ENCODE results near the gene ATP5MC2.
A peak's percentile ranks its signal among the peaks of the same experiment; 100 is the strongest.

ATP5MC2 gene

DNA sequence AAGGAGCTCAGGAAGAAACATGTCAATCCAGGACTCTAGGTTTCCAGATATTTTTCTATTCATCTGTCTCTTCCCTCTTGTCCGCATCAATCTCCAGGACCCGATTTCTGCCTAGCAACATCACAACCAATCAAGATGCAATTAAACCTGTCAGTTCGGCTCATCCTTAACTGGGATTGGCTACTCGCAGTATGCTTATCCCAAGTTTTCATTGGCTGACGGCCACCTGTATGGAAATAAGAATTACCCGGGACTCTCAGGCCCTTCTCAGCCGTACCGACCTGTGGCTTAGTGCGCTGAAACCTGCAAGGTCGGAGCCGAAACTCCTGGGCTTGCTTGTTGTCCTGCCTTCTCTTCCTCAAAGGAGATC is 20.4 kb upstream of the ATP5MC2 start:
- ChIA-PET POLR2A (interaction anchor here (1.2 to 14.6 kb wide), 2 partner anchors 18 to 50 kb away, joined by 4 to 129 read pairs; partner anchors contain the start of gene ATP5MC2), CTCF (interaction anchor here (2.6 kb wide), 1 partner anchor 50 kb away, joined by 13 read pairs; no protein-coding TSS in a partner anchor)
- TF ChIP-seq PKNOX1 (IDR thresholded peaks at IDR 0.05) (peak; percentile 98), SUZ12 (IDR thresholded peaks at IDR 0.05) (no peak), HDGF (IDR thresholded peaks at IDR 0.05; ENCODE audit: borderline replicate concordance) (0 out of 2 replicates have a peak, but pooled peaks have one; percentile 42)
- peak; percentile 94 for DNase-seq (ENCODE audit: extremely low spot score)

GRCh38 chr12:53695152-53696145 is 19.6 kb upstream of the ATP5MC2 start:
- no peak for TF ChIP-seq ARNT (IDR thresholded peaks at IDR 0.05)
- no peak for TF ChIP-seq SP1 (IDR thresholded peaks at IDR 0.05)
- TF ChIP-seq HDGF (IDR thresholded peaks at IDR 0.05; ENCODE audit: borderline replicate concordance): no peak
- no peak for TF ChIP-seq ELF4 (IDR thresholded peaks at IDR 0.05)
- no peak for TF ChIP-seq SUZ12 (IDR thresholded peaks at IDR 0.05)
- TF ChIP-seq FOXA1 (IDR thresholded peaks at IDR 0.05): no peak
- peak; percentile 55 for TF ChIP-seq PKNOX1 (IDR thresholded peaks at IDR 0.05)
- TF ChIP-seq LEF1 (IDR thresholded peaks at IDR 0.05; ENCODE audit: borderline replicate concordance): no peak
- no peak for TF ChIP-seq BHLHE40 (IDR thresholded peaks at IDR 0.05; ENCODE audit: borderline replicate concordance)
- peak; percentile 78 for TF ChIP-seq L3MBTL2 (conservative IDR thresholded peaks at IDR 0.05)
- no peak for TF ChIP-seq FOXM1 (IDR thresholded peaks at IDR 0.05; ENCODE audit: borderline replicate concordance)
- no peak for TF ChIP-seq FOXK2 (IDR thresholded peaks at IDR 0.05)
- TF ChIP-seq CTBP1 (IDR thresholded peaks at IDR 0.05; ENCODE audit: borderline replicate concordance): no peak
- TF ChIP-seq TARDBP (IDR thresholded peaks at IDR 0.05): no peak
- CTCF ChIA-PET: interaction anchor here (0.8 to 2.9 kb wide), 4 partner anchors 19 to 51 kb away, joined by 4 to 13 read pairs (median 9); partner anchors contain the start of gene ATP5MC2
- DNase-seq (ENCODE audit: extremely low spot score): peak; percentile 70
- POLR2A ChIA-PET: interaction anchor here (0.6 to 14.6 kb wide), 5 partner anchors 10 to 69 kb away, joined by 3 to 129 read pairs (median 4); partner anchors contain the start of genes ATF7 and ATP5MC2

GRCh38 chr12:53694756-53695151 is 18.9 kb upstream of the ATP5MC2 start:
- no peak for DNase-seq (ENCODE audit: extremely low spot score)
- TF ChIP-seq PKNOX1 (IDR thresholded peaks at IDR 0.05): no peak
- no peak for TF ChIP-seq NFRKB (IDR thresholded peaks at IDR 0.05)
- TF ChIP-seq FOXK2 (IDR thresholded peaks at IDR 0.05): no peak
- no peak for TF ChIP-seq SP1 (IDR thresholded peaks at IDR 0.05)
- TF ChIP-seq TARDBP (IDR thresholded peaks at IDR 0.05): no peak
- TF ChIP-seq FOXA1 (IDR thresholded peaks at IDR 0.05): no peak
- no peak for TF ChIP-seq ARNT (IDR thresholded peaks at IDR 0.05)
- TF ChIP-seq ZNF384 (IDR thresholded peaks at IDR 0.05): no peak
- TF ChIP-seq SUZ12 (IDR thresholded peaks at IDR 0.05): no peak
- no peak for TF ChIP-seq BHLHE40 (IDR thresholded peaks at IDR 0.05; ENCODE audit: borderline replicate concordance)
- no peak for TF ChIP-seq ELF4 (IDR thresholded peaks at IDR 0.05)
- TF ChIP-seq L3MBTL2 (conservative IDR thresholded peaks at IDR 0.05): no peak
- no peak for TF ChIP-seq LEF1 (IDR thresholded peaks at IDR 0.05; ENCODE audit: borderline replicate concordance)
- TF ChIP-seq FOXM1 (IDR thresholded peaks at IDR 0.05; ENCODE audit: borderline replicate concordance): no peak
- no peak for TF ChIP-seq CTBP1 (IDR thresholded peaks at IDR 0.05; ENCODE audit: borderline replicate concordance)
- no peak for TF ChIP-seq HDGF (IDR thresholded peaks at IDR 0.05; ENCODE audit: borderline replicate concordance)
- ChIA-PET POLR2A (interaction anchor here (0.6 to 14.6 kb wide), 4 partner anchors 9 to 69 kb away, joined by 3 to 129 read pairs (median 4); partner anchors contain the start of genes ATF7 and ATP5MC2), CTCF (interaction anchor here (0.8 to 2.9 kb wide), 5 partner anchors 19 to 151 kb away, joined by 4 to 13 read pairs (median 5); partner anchors contain the start of gene ATP5MC2)

- POLR2A ChIA-PET: interaction anchor here (14.6 kb wide), 1 partner anchor 10 kb away, joined by 129 read pairs; the partner anchor contains the start of gene ATP5MC2
- CTCF ChIA-PET: interaction anchor here (1.7 kb wide), 1 partner anchor 14 kb away, joined by 6 read pairs; no protein-coding TSS in a partner anchor
Measured at GRCh38 chr12:53688134-53688533, 12.3 kb upstream of the ATP5MC2 start.

More at GRCh38 chr12:53688134-53688533, 12.3 kb upstream of the ATP5MC2 start:
- DNase-seq (ENCODE audit: extremely low spot score): no peak
- TF ChIP-seq CTBP1 (IDR thresholded peaks at IDR 0.05; ENCODE audit: borderline replicate concordance) (no peak), HDGF (IDR thresholded peaks at IDR 0.05; ENCODE audit: borderline replicate concordance) (no peak), PKNOX1 (IDR thresholded peaks at IDR 0.05) (no peak), LEF1 (IDR thresholded peaks at IDR 0.05; ENCODE audit: borderline replicate concordance) (no peak), ARNT (IDR thresholded peaks at IDR 0.05) (no peak), L3MBTL2 (conservative IDR thresholded peaks at IDR 0.05) (no peak), FOXM1 (IDR thresholded peaks at IDR 0.05; ENCODE audit: borderline replicate concordance) (no peak), SUZ12 (IDR thresholded peaks at IDR 0.05) (no peak), NFRKB (IDR thresholded peaks at IDR 0.05) (no peak), ELF4 (IDR thresholded peaks at IDR 0.05) (no peak), SP1 (IDR thresholded peaks at IDR 0.05) (no peak), BHLHE40 (IDR thresholded peaks at IDR 0.05; ENCODE audit: borderline replicate concordance) (no peak), TARDBP (IDR thresholded peaks at IDR 0.05) (no peak), FOXK2 (IDR thresholded peaks at IDR 0.05) (no peak), FOXA1 (IDR thresholded peaks at IDR 0.05) (no peak), ZNF384 (IDR thresholded peaks at IDR 0.05) (no peak)
